Lung (tissue), 12 donors: ENCODE measurements around the gene IFT74. TPM values are rescaled to one million over a fixed set of nuclear protein-coding genes. Genes with fewer than 3 reads are reported as not detected.
A peak's percentile ranks its signal among the peaks of the same experiment; 100 is the strongest.

ENCODE experiments used
- ATAC-seq: fragments of 200-7000 bp; cut with Tn5 transposase; one replicate; pipeline ENCODE4 v1.9.1; 2020; ENCODE audit warnings: moderate number of reproducible peaks; ENCODE audit not compliant: insufficient read depth, low FRiP score
- DNase-seq, 3 donors: peaks; one replicate each; pipeline ENCODE4 v3.0.0-alpha.2; 2013 to 2017
- H3K27ac ChIP-seq, 2 donors: one replicate each; pipeline ENCODE4 v1.5.1; 2013; ENCODE audit warnings: mild to moderate bottlenecking in 2 of 2, moderate library complexity in 2 of 2, control low read depth in 1 of 2, inconsistent platforms in 1 of 2, low read depth in 1 of 2, low read length in 1 of 2
- H3K27me3 ChIP-seq, 3 donors: one replicate each; pipeline ENCODE4 v1.5.1; 2013; ENCODE audit warnings: low read length in 2 of 3; ENCODE audit not compliant: control insufficient read depth in 3 of 3, insufficient read depth in 3 of 3
- H3K36me3 ChIP-seq, 4 donors: one replicate each; pipeline ENCODE4 v1.5.1; 2013; ENCODE audit warnings: low read length in 4 of 4, mild to moderate bottlenecking in 1 of 4, moderate library complexity in 1 of 4; ENCODE audit not compliant: control insufficient read depth in 4 of 4, insufficient read depth in 4 of 4
- H3K4me1 ChIP-seq, 5 donors: one replicate each; pipeline ENCODE4 v1.5.1; 2013; ENCODE audit warnings: low read length in 5 of 5, mild to moderate bottlenecking in 2 of 5, moderate library complexity in 1 of 5; ENCODE audit not compliant: control insufficient read depth in 5 of 5, insufficient read depth in 5 of 5
- H3K4me3 ChIP-seq: one replicate; pipeline ENCODE4 v1.5.1; 2013; ENCODE audit warnings: mild to moderate bottlenecking, control low read depth, moderate library complexity
- H3K9ac ChIP-seq, 2 donors: one replicate each; pipeline ENCODE4 v1.5.1; 2013; ENCODE audit warnings: low read length in 2 of 2, control low read depth in 1 of 2; ENCODE audit not compliant: insufficient read depth in 1 of 2
- H3K9me3 ChIP-seq, 4 donors: one replicate each; pipeline ENCODE4 v1.5.1; 2013; ENCODE audit warnings: low read length in 3 of 4, mild to moderate bottlenecking in 1 of 4, moderate library complexity in 1 of 4; ENCODE audit not compliant: control insufficient read depth in 4 of 4, insufficient read depth in 3 of 4
- CTCF ChIP-seq: IDR thresholded peaks from 2 replicates; pipeline ENCODE4 v1.5.1; 2012; ENCODE audit warnings: mild to moderate bottlenecking; ENCODE audit errors: control extremely low read depth, extremely low read depth
- WGBS, 2 donors: extraction: QIAGEN DNeasy Blood & Tissue Kit; methylation state at CpG; one replicate each; pipeline ENCODE4 v1.1.7; 2013; 5-methylcytosine and 5-hydroxymethylcytosine counted together
- polyA plus RNA-seq, 2 donors: library from polyadenylated mRNA; stranded (reverse); fragments of 200-250 nt; gene quantifications; one replicate each; pipeline ENCODE4 v1.2.1, GENCODE V29; 2013
- total RNA-seq, 2 donors: library from RNA; depleted of rRNA in 1 of 2; stranded (reverse); fragments of >200 nt in 1 of 2; gene quantifications; one replicate each; pipeline ENCODE4 v1.2.1, GENCODE V29; 2014 to 2021
- donor health status: control.
- donor health status: control.
- donor health status: Bipolar disorder and iron deficiency.
- donor health status: healthy.
- donor health status: DM: yes; HTN: yes; CAD: no.

IFT74 gene
- total and polyA plus RNA-seq, 4 donors = 6.3 to 36.9 (median 13.0) TPM

DNA sequence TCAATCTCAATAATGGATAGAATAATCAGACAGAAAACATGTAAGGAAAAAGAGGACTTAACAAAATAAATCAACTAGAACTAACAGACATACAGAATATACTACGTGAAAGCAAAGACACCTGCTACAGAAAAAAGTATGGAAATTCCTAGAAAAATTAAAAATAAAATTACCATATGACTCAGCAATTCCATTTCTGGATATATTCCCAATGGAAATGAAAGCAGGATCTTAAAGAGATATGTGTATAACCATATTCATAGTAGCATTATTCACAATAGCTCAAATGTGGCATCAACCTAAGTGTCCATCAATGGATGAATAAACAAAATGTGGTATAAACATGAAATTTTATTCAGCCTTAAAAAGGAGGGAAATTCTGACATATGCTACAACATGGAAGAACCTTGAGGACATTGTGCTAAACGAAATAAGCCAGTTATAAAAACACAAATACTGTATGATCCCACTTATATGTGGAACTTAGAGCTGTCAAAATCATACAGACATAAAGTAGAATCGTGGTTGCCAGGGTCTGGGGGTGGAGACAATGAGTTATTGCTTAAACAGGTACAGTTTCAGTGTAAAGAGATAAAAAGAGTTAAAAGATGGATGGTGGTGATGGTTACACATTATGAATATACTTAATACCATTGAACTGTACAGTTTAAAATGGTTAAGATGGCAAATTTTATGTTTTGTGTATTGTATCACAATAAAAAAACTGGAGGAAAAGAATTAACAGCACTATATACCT is 16.1 kb upstream of the IFT74 start:
- H3K4me3 ChIP-seq = no peak overlapping the region
- peaks cover 0 to 14% (median 0%) of the 10 kb centered on the region in 5 donors for H3K4me1 ChIP-seq
- ATAC-seq = no peak
- no peak overlapping the region for H3K9ac ChIP-seq
- peaks cover 0 to 3% (median 0%) of the 10 kb centered on the region in 4 donors for H3K36me3 ChIP-seq
- H3K27me3 ChIP-seq = no peaks in the 10 kb centered on the region
- H3K9me3 ChIP-seq = peaks cover 0 to 7% (median under 1%) of the 10 kb centered on the region in 4 donors
- DNase-seq = no peak
- no peak overlapping the region for H3K27ac ChIP-seq
- no peak for TF ChIP-seq CTCF
- WGBS, 2 donors = 83 to 88% methylated on average over 3 of the region's 3 CpGs

GRCh38 chr9:26940779-26941178 is 15.4 kb upstream of the IFT74 start:
- no peak overlapping the region for H3K9ac ChIP-seq
- 88 to 91% methylated on average over 1 of the region's 1 CpG for WGBS, 2 donors
- no peak for TF ChIP-seq CTCF
- peaks cover 0 to 7% (median under 1%) of the 10 kb centered on the region in 4 donors for H3K9me3 ChIP-seq
- H3K36me3 ChIP-seq = peaks cover 0 to 3% (median 0%) of the 10 kb centered on the region in 4 donors
- H3K27ac ChIP-seq = no peak overlapping the region
- H3K4me1 ChIP-seq = peaks cover 0 to 19% (median 6%) of the 10 kb centered on the region in 5 donors
- no peaks in the 10 kb centered on the region for H3K27me3 ChIP-seq
- ATAC-seq = no peak
- no peak for DNase-seq
- H3K4me3 ChIP-seq = no peak overlapping the region

DNA sequence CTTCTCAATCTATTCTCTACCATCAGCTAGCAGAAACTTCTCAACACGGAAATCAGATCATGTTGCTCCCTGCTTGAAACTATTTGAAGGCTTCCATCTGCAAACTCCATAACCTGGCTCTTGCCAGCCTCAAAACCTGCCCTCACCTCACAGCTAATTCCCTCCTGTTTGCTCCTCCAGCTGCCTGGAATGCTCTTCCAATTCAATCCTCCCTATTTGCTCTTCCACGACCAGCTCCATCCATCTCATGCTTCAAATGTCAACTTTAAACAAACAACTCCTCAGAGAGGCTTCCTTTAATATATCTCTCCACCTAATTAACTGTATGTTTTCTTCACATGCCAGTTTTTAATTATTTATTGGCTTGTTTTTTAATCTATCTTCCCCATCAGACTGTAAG is 10.6 kb upstream of the IFT74 start:
- WGBS, 2 donors = 43 to 52% methylated on average over 2 of the region's 2 CpGs
- ATAC-seq (no peak), DNase-seq (no peak)
- Histone ChIP-seq H3K4me1 (peaks cover 0 to 25% (median 6%) of the 10 kb centered on the region in 5 donors), H3K36me3 (peaks cover 0 to 3% (median 1%) of the 10 kb centered on the region in 4 donors), H3K27ac (no peak overlapping the region), H3K4me3 (peak overlapping the region; percentile 29), H3K27me3 (no peaks in the 10 kb centered on the region), H3K9me3 (no peaks in the 10 kb centered on the region), H3K9ac (peak overlapping the region; percentile 86 to 95)
- no peak for TF ChIP-seq CTCF
